Measurements from ENCODE around the gene DOCK8. TPM values are rescaled to one million over a fixed set of nuclear protein-coding genes. Genes with fewer than 3 reads are reported as not detected.

The DOCK8 gene
- total RNA-seq, 1 experiment from 2014 or later: 39.1 TPM

DNA sequence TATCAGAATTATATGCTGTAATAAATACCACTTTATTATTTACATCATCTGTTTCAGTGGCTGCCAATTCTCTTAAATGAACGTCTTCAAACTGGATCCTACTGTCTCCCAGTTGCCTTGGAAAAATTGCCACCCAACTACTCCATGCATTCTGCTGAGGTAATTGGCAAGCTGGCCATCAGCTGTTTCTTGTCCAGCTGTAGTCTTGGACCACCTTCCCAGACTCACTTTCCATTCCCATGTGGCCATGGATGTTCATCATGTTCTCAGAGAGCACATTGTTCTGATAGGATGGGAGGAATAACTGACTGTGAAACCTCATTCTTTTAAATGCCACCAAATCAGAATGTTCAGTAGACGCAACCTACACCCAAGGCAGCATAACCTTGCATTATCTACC is 157.5 kb downstream of the DOCK8 start:
- no peak overlapping the region for H3K27ac ChIP-seq (ENCODE audit: low read length)
- no peaks in the 10 kb centered on the region for H3K9me3 ChIP-seq (ENCODE audit: low read length)
- H3K4me3 ChIP-seq (ENCODE audit: low read length): no peak overlapping the region
- no peak for DNase-seq
- no peaks in the 10 kb centered on the region for H3K4me1 ChIP-seq (ENCODE audit: low read length)
- H3K9ac ChIP-seq (ENCODE audit: low read length): no peak overlapping the region
- no peaks in the 10 kb centered on the region for H3K9me2 ChIP-seq (replicated peaks; ENCODE audit: insufficient read depth, low read length)
- H3K36me3 ChIP-seq (ENCODE audit: insufficient read depth, low read length): peaks cover 24% of the 10 kb centered on the region; the same call in 1 of the 2 replicates
- H2AFZ ChIP-seq (ENCODE audit: low read length): no peak overlapping the region
- no peaks in the 10 kb centered on the region for H3K79me2 ChIP-seq (ENCODE audit: low read length)
- H4K20me1 ChIP-seq (ENCODE audit: insufficient read depth, low read depth, low read length): no peaks in the 10 kb centered on the region
- no peaks in the 10 kb centered on the region for H3K27me3 ChIP-seq (ENCODE audit: low read length)
- H3K4me2 ChIP-seq (ENCODE audit: low read depth, low read length, poor library complexity, severe bottlenecking): no peak overlapping the region

DNA sequence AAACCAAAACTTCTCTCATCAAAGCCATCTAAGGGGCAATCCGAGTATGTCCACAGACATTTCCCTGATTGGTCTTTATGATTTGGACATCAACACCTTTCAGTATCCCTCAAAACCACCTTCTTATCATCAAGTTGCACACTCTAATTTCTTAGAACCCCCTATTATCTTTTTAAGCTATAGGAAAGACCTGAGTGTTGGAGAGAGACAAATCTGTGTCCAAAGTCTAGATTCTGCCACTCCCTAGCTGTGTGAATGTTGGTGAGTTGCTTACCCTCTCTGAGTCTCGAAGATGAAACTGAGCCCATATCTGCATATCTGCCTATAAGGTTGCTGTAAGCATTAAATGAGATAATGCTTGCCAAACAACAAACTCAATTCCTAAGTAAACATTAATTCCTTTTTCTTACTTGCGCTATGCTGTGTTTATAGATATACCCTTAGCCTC is 159.1 kb downstream of the DOCK8 start:
- no peaks in the 10 kb centered on the region for H3K27me3 ChIP-seq (ENCODE audit: low read length)
- no peak overlapping the region for H3K4me3 ChIP-seq (ENCODE audit: low read length)
- H3K9ac ChIP-seq (ENCODE audit: low read length): no peak overlapping the region
- no peak overlapping the region for H3K4me2 ChIP-seq (ENCODE audit: low read depth, low read length, poor library complexity, severe bottlenecking)
- DNase-seq: no peak
- H4K20me1 ChIP-seq (ENCODE audit: insufficient read depth, low read depth, low read length): no peaks in the 10 kb centered on the region
- H2AFZ ChIP-seq (ENCODE audit: low read length): no peak overlapping the region
- H3K9me2 ChIP-seq (replicated peaks; ENCODE audit: insufficient read depth, low read length): no peaks in the 10 kb centered on the region
- no peaks in the 10 kb centered on the region for H3K9me3 ChIP-seq (ENCODE audit: low read length)
- no peak overlapping the region for H3K27ac ChIP-seq (ENCODE audit: low read length)
- no peaks in the 10 kb centered on the region for H3K4me1 ChIP-seq (ENCODE audit: low read length)
- H3K79me2 ChIP-seq (ENCODE audit: low read length): no peaks in the 10 kb centered on the region
- peaks cover 26% of the 10 kb centered on the region; the same call in 1 of the 2 replicates for H3K36me3 ChIP-seq (ENCODE audit: insufficient read depth, low read length)

DNA sequence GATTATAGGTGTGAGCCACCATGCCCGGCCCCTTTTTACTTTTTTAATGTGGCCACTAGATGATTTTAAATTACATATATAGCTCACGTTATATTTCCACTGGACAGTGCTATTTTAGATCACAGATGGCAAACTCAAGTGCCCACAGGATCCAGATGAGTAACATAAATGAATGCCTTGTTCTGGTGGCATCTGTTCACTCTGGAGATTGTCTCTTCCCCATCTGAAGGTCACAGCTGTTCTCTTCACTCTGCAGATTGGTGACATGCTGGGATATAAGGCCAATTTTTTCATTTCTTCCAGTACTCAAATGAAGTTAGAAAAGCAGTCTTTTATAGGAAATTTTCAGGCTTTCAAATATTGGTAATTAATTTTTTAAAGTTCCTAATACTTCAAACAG is 160.1 kb downstream of the DOCK8 start:
- Histone ChIP-seq H3K4me3 (ENCODE audit: low read length) (no peak overlapping the region), H4K20me1 (ENCODE audit: insufficient read depth, low read depth, low read length) (no peaks in the 10 kb centered on the region), H3K27me3 (ENCODE audit: low read length) (no peaks in the 10 kb centered on the region), H3K9me2 (replicated peaks; ENCODE audit: insufficient read depth, low read length) (no peaks in the 10 kb centered on the region), H2AFZ (ENCODE audit: low read length) (no peak overlapping the region), H3K4me1 (ENCODE audit: low read length) (no peaks in the 10 kb centered on the region), H3K9me3 (ENCODE audit: low read length) (no peaks in the 10 kb centered on the region), H3K36me3 (ENCODE audit: insufficient read depth, low read length) (peaks cover 26% of the 10 kb centered on the region; the same call in 1 of the 2 replicates), H3K9ac (ENCODE audit: low read length) (no peak overlapping the region), H3K27ac (ENCODE audit: low read length) (no peak overlapping the region), H3K4me2 (ENCODE audit: low read depth, low read length, poor library complexity, severe bottlenecking) (no peak overlapping the region), H3K79me2 (ENCODE audit: low read length) (no peaks in the 10 kb centered on the region)
- no peak for DNase-seq

DNA sequence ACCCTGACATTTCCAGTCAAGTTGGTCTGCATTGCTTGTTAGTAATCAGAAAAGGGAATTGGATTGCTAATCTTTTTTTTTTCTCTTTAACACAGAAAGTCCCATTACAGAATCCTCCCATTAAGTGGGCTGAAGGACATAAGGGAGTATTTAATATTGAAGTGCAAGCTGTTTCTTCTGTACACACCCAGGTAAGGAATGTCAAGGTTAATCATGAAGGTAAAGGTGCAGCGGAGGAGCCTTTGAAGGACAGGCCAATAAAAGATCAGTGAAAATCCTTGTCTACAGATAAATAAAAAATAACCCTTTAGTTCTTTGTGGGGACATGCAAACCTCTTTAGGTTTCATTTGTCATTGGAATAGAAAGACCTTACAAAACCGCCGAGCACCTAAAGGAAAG is 161.4 kb downstream of the DOCK8 start:
- H3K9ac ChIP-seq (ENCODE audit: low read length): no peak overlapping the region
- H3K9me3 ChIP-seq (ENCODE audit: low read length): no peaks in the 10 kb centered on the region
- no peak for DNase-seq
- H3K27me3 ChIP-seq (ENCODE audit: low read length): no peaks in the 10 kb centered on the region
- H2AFZ ChIP-seq (ENCODE audit: low read length): no peak overlapping the region
- peaks cover 19% of the 10 kb centered on the region; the same call in 1 of the 2 replicates for H3K36me3 ChIP-seq (ENCODE audit: insufficient read depth, low read length)
- H3K4me3 ChIP-seq (ENCODE audit: low read length): no peak overlapping the region
- no peaks in the 10 kb centered on the region for H3K4me1 ChIP-seq (ENCODE audit: low read length)
- H3K27ac ChIP-seq (ENCODE audit: low read length): no peak overlapping the region
- H4K20me1 ChIP-seq (ENCODE audit: insufficient read depth, low read depth, low read length): no peaks in the 10 kb centered on the region
- no peak overlapping the region for H3K4me2 ChIP-seq (ENCODE audit: low read depth, low read length, poor library complexity, severe bottlenecking)
- no peaks in the 10 kb centered on the region for H3K79me2 ChIP-seq (ENCODE audit: low read length)
- no peaks in the 10 kb centered on the region for H3K9me2 ChIP-seq (replicated peaks; ENCODE audit: insufficient read depth, low read length)

DNA sequence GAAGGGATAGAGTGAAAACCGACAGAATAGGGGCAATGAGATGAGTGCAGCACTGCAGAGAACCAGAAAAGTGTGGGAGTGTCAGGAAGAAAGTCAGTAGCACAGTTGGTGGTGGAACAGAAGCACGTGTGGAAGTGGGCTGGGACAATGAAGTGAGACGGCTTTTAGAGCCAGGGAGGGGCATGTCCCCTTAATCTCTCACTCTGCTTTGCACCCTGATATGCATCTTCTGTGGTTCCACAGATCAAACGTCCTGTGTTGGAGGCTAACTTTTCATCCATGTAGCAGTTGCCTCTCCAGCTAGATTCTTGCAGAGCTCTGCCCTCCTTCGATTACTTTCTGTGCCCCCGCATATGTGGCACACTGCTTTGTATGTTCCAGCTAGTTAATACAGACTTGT is 163.6 kb downstream of the DOCK8 start:
- DNase-seq: no peak
- Histone ChIP-seq H3K27me3 (ENCODE audit: low read length) (no peaks in the 10 kb centered on the region), H3K4me1 (ENCODE audit: low read length) (no peaks in the 10 kb centered on the region), H3K9me2 (replicated peaks; ENCODE audit: insufficient read depth, low read length) (no peaks in the 10 kb centered on the region), H3K79me2 (ENCODE audit: low read length) (no peaks in the 10 kb centered on the region), H3K4me2 (ENCODE audit: low read depth, low read length, poor library complexity, severe bottlenecking) (no peak overlapping the region), H3K36me3 (ENCODE audit: insufficient read depth, low read length) (peaks cover 8% of the 10 kb centered on the region), H3K27ac (ENCODE audit: low read length) (no peak overlapping the region), H3K9ac (ENCODE audit: low read length) (no peak overlapping the region), H2AFZ (ENCODE audit: low read length) (no peak overlapping the region), H4K20me1 (ENCODE audit: insufficient read depth, low read depth, low read length) (no peaks in the 10 kb centered on the region), H3K9me3 (ENCODE audit: low read length) (no peaks in the 10 kb centered on the region), H3K4me3 (ENCODE audit: low read length) (no peak overlapping the region)

DNA sequence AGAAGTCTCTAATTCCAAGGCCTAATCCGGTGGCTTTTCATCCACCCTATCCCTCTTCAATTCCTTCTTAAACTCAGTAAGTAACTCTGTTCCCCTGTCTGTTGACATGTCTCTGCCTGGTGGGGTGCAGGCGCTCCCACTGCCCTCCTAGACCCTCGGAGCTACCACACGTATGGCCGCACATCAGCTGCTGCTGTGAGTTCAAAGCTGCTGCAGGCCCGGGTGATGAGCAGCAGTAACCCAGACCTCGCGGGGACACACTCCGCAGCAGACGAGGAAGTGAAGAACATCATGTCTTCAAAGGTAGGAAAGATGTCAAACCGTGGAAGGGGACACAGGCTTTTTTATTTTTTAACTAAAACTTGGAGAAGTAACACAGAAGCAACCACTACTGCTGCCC is 167.7 kb downstream of the DOCK8 start:
- no peaks in the 10 kb centered on the region for H3K79me2 ChIP-seq (ENCODE audit: low read length)
- no peaks in the 10 kb centered on the region for H3K9me2 ChIP-seq (replicated peaks; ENCODE audit: insufficient read depth, low read length)
- no peaks in the 10 kb centered on the region for H3K27me3 ChIP-seq (ENCODE audit: low read length)
- DNase-seq: no peak
- no peak overlapping the region for H3K9ac ChIP-seq (ENCODE audit: low read length)
- no peak overlapping the region for H2AFZ ChIP-seq (ENCODE audit: low read length)
- no peaks in the 10 kb centered on the region for H3K9me3 ChIP-seq (ENCODE audit: low read length)
- no peak overlapping the region for H3K4me2 ChIP-seq (ENCODE audit: low read depth, low read length, poor library complexity, severe bottlenecking)
- no peak overlapping the region for H3K27ac ChIP-seq (ENCODE audit: low read length)
- no peaks in the 10 kb centered on the region for H4K20me1 ChIP-seq (ENCODE audit: insufficient read depth, low read depth, low read length)
- no peaks in the 10 kb centered on the region; the same call in 1 of the 2 replicates for H3K36me3 ChIP-seq (ENCODE audit: insufficient read depth, low read length)
- H3K4me3 ChIP-seq (ENCODE audit: low read length): no peak overlapping the region
- no peaks in the 10 kb centered on the region for H3K4me1 ChIP-seq (ENCODE audit: low read length)

DNA sequence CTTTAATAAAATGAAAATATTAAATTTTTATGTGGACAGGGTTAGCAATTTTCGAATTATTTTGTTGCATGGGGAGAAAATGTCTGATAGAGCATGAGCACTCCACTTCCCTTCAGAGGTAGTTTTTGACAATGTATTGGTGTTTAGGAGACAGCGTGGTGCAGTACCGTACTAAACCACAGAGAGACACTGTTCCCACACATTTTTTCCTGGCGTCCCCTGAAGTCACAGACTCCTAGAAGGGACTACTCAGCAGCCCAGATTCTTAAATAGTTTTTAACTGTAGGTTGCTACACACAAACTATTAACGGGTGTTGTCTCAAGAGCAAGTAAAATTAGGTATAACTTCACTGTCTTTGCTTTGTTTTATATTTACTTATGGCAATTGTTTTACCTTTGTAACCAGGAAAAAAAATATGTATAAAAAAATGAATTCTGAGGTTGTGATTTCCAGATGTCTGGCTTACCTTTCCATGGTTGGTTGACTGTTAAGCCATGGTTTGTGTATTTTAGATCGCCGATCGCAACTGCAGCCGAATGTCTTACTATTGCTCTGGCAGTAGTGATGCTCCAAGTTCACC is 171.2 kb downstream of the DOCK8 start:
- H3K79me2 ChIP-seq (ENCODE audit: low read length): no peaks in the 10 kb centered on the region
- no peaks in the 10 kb centered on the region for H3K9me3 ChIP-seq (ENCODE audit: low read length)
- H3K9ac ChIP-seq (ENCODE audit: low read length): no peak overlapping the region
- no peak overlapping the region for H3K27ac ChIP-seq (ENCODE audit: low read length)
- H3K4me2 ChIP-seq (ENCODE audit: low read depth, low read length, poor library complexity, severe bottlenecking): no peak overlapping the region
- H3K36me3 ChIP-seq (ENCODE audit: insufficient read depth, low read length): no peaks in the 10 kb centered on the region; the same call in 1 of the 2 replicates
- no peak overlapping the region for H3K4me3 ChIP-seq (ENCODE audit: low read length)
- DNase-seq: peak; percentile 88
- H3K9me2 ChIP-seq (replicated peaks; ENCODE audit: insufficient read depth, low read length): no peaks in the 10 kb centered on the region
- H3K27me3 ChIP-seq (ENCODE audit: low read length): no peaks in the 10 kb centered on the region
- no peak overlapping the region for H2AFZ ChIP-seq (ENCODE audit: low read length)
- H4K20me1 ChIP-seq (ENCODE audit: insufficient read depth, low read depth, low read length): no peaks in the 10 kb centered on the region
- H3K4me1 ChIP-seq (ENCODE audit: low read length): peaks cover 4% of the 10 kb centered on the region; the same call in 1 of the 2 replicates

DNA sequence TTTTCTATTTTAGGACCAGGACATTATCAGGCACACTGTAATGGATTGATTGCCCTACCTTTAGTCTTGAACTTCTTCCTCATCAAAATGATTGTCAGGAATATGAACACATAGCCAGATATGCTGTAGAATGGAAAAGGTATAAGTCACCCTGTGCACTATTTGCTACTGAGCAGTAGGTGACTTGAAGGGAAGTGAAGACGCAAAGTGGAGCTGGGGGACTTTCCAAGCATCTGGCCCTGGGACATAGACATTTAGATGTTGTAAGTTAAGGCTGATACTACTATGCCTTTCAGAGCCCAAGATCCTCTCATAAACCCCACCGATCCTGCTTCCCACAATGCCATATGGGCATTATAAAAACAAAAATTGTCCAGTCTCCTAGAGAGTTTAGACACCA is 174.5 kb downstream of the DOCK8 start:
- no peak overlapping the region for H3K4me3 ChIP-seq (ENCODE audit: low read length)
- no peaks in the 10 kb centered on the region for H3K79me2 ChIP-seq (ENCODE audit: low read length)
- H3K27ac ChIP-seq (ENCODE audit: low read length): no peak overlapping the region
- H4K20me1 ChIP-seq (ENCODE audit: insufficient read depth, low read depth, low read length): no peaks in the 10 kb centered on the region
- no peaks in the 10 kb centered on the region for H3K9me3 ChIP-seq (ENCODE audit: low read length)
- H3K4me1 ChIP-seq (ENCODE audit: low read length): peaks cover 4% of the 10 kb centered on the region; the same call in 1 of the 2 replicates
- no peak for DNase-seq
- no peak overlapping the region for H3K4me2 ChIP-seq (ENCODE audit: low read depth, low read length, poor library complexity, severe bottlenecking)
- H3K9me2 ChIP-seq (replicated peaks; ENCODE audit: insufficient read depth, low read length): no peaks in the 10 kb centered on the region
- no peaks in the 10 kb centered on the region for H3K36me3 ChIP-seq (ENCODE audit: insufficient read depth, low read length)
- no peak overlapping the region for H2AFZ ChIP-seq (ENCODE audit: low read length)
- H3K27me3 ChIP-seq (ENCODE audit: low read length): no peaks in the 10 kb centered on the region
- no peak overlapping the region for H3K9ac ChIP-seq (ENCODE audit: low read length)

Measured in Karpas-422 (cell line).